BJ (cell line): ENCODE results near the gene HOXD13. TPM values are rescaled to one million over a fixed set of nuclear protein-coding genes. Genes with fewer than 3 reads are reported as not detected.

Experiments
- CTCF ChIA-PET: fragments of 350-600 bp; formaldehyde crosslinking; extraction: SDS; loops from one replicate; lab custom pipeline; 2021; ENCODE audit warnings: antibody characterized with exemption, inconsistent platforms; lab: Yijun Ruan, JAX
- POLR2A ChIA-PET: fragments of 300-600 bp; sonication (Branson Sonifier 250); formaldehyde crosslinking; extraction: SDS; loops from one replicate; lab custom pipeline; 2021; ENCODE audit warnings: antibody characterized with exemption; lab: Charles Lee
- DNase-seq: peaks from one replicate; pipeline ENCODE4 v3.0.0-alpha.2; 2011; ENCODE audit warnings: low read depth
- H3K27me3 ChIP-seq: 2 replicates; pipeline ENCODE4 v1.6.0; 2011; ENCODE audit warnings: low read length; ENCODE audit not compliant: control insufficient read depth, insufficient read depth
- H3K36me3 ChIP-seq: 2 replicates; pipeline ENCODE4 v1.5.1; 2011; ENCODE audit warnings: low read length; ENCODE audit not compliant: control insufficient read depth, insufficient read depth
- H3K4me3 ChIP-seq: 2 replicates; pipeline ENCODE4 v1.5.1; 2011; ENCODE audit warnings: low read depth, mild to moderate bottlenecking, control low read depth, low read length
- CTCF ChIP-seq: IDR thresholded peaks from 2 replicates; pipeline ENCODE4 v1.5.1; 2011; ENCODE audit warnings: low read depth, mild to moderate bottlenecking, control low read depth, inconsistent platforms, low read length, moderate library complexity; ENCODE audit not compliant: insufficient read depth
- polyA plus RNA-seq: library from polyadenylated mRNA; depleted of rRNA; stranded (reverse); fragments of >200 nt; gene quantifications from 2 replicates; pipeline ENCODE4 v1.2.3, GENCODE V29; 2011

HOXD13 gene
- polyA plus RNA-seq, 1 experiment: 0.43 TPM

- TF ChIP-seq CTCF: no peak
- Histone ChIP-seq H3K27me3 (peaks cover 33% of the 10 kb centered on the region), H3K36me3 (no peaks in the 10 kb centered on the region; the same call in 1 of the 2 replicates), H3K4me3 (peak within 1 kb of the TSS; percentile 42)
- POLR2A ChIA-PET: no interaction called here
- CTCF ChIA-PET: interaction anchor here (1.3 to 9.3 kb wide), 6 partner anchors 11 to 524 kb away, joined by 3 to 149 read pairs (median 14); no protein-coding TSS in a partner anchor
- no peak for DNase-seq
Measured at GRCh38 chr2:176128982-176129796, 36.7 kb downstream of the HOXD13 start, which contains the start of gene HOXD8. Gene HOXD8 (plus strand): TSS chr2:176129705. CDS start chr2:176130367, 662 bp downstream.

- Histone ChIP-seq H3K27me3 (peaks cover 37% of the 10 kb centered on the region), H3K36me3 (no peaks in the 10 kb centered on the region; the same call in 1 of the 2 replicates), H3K4me3 (peak overlapping the region; percentile 42)
- ChIA-PET CTCF (interaction anchor here (1.5 to 9.3 kb wide), 4 partner anchors 10 to 523 kb away, joined by 9 to 149 read pairs (median 20); no protein-coding TSS in a partner anchor), POLR2A (no interaction called here)
- no peak for DNase-seq
- no peak for TF ChIP-seq CTCF
Measured at GRCh38 chr2:176129813-176130146, 37.3 kb downstream of the HOXD13 start.

- no peak for DNase-seq
- Histone ChIP-seq H3K36me3 (no peaks in the 10 kb centered on the region; the same call in 1 of the 2 replicates), H3K27me3 (peaks cover 37% of the 10 kb centered on the region), H3K4me3 (peak overlapping the region; percentile 42)
- no peak for TF ChIP-seq CTCF
- ChIA-PET CTCF (interaction anchor here (0.9 to 9.3 kb wide), 8 partner anchors 10 to 1018 kb away, joined by 3 to 149 read pairs (median 12); no protein-coding TSS in a partner anchor), POLR2A (no interaction called here)
Measured at GRCh38 chr2:176130147-176130956, 37.8 kb downstream of the HOXD13 start.

GRCh38 chr2:176130957-176131847 lies 38.7 kb downstream of the HOXD13 start:
- no peaks in the 10 kb centered on the region for H3K36me3 ChIP-seq
- CTCF ChIA-PET: interaction anchor here (0.9 to 9.3 kb wide), 8 partner anchors 9 to 1017 kb away, joined by 3 to 149 read pairs (median 10); no protein-coding TSS in a partner anchor
- TF ChIP-seq CTCF: no peak
- POLR2A ChIA-PET: no interaction called here
- H3K27me3 ChIP-seq: peaks cover 41% of the 10 kb centered on the region
- no peak for DNase-seq
- H3K4me3 ChIP-seq: peak overlapping the region; percentile 42
